Mammary epithelial cell (primary cell): ENCODE results near the gene ARHGEF28.

Experiments
- CTCF ChIP-seq, 2 donors: IDR thresholded peaks in 1 of 2; conservative IDR thresholded peaks in 1 of 2; 2 replicates each; pipeline ENCODE4 v1.5.1; 2011 to 2012; ENCODE audit warnings: inconsistent platforms in 2 of 2, low read length in 2 of 2, mild to moderate bottlenecking in 2 of 2, control low read depth in 1 of 2, low read depth in 1 of 2; ENCODE audit not compliant: insufficient read depth in 1 of 2; ENCODE audit errors: extremely low read depth in 1 of 2
- EZH2 ChIP-seq: IDR thresholded peaks from 2 replicates; pipeline ENCODE4 v1.6.1; 2012; ENCODE audit warnings: low read length, inconsistent platforms, borderline replicate concordance

DNA sequence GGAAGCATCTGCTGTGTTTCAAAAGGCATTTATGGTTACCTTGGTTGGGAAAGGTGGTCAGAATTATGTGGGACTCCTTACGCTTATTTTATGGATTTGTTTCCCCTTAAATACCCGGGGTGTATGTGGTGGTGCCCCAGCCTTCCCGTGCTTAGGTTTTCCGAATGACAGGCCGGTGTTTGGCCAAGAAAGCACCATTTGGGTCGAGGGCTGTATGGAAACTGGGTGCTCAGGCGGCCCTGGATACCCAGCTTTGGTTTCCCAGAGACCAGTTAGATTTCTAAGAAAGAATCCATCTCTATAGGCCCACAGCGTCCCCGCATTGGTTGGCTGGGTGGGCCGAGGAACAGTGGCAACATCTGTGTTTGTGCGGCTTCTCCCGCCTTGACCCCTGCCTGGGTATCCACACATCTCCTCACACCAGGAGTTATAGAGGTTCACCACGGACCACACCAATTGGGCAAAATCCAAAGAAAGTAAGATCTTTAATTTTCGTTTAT, 868 bp downstream of the ARHGEF28 start:
- no peak for TF ChIP-seq CTCF (conservative IDR thresholded peaks at IDR 0.05 in 1 of 2, IDR thresholded peaks at IDR 0.05 in 1 of 2; ENCODE audit: extremely low read depth in 1 of 2, insufficient read depth in 1 of 2, low read depth in 1 of 2, low read length in 2 of 2)
- no peak for TF ChIP-seq EZH2
